ENCODE measurements around the gene CDC37L1.

CDC37L1 gene

DNA sequence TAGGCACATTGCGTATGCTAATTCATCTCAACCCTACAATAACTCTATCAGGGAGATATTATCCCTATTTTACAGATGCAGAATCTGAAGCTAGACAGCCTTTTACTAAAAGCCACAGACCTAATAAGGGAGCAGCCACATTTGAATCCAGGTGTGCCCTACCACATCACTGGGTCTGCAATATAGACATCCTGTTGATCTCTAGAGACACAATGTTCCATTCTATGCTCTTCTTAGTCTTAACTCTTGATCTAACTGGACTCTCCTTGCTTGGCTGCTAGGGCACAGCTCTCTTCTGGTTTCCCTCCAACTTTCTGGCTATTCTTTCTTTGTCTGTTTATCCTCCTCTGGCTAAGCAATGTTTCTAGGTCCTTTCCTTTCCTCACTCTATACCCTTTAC is 11.7 kb upstream of the CDC37L1 start:
- in situ Hi-C loops (cut with HindIII; ENCODE audit: low sequenced_read_pairs): no loop called here

DNA sequence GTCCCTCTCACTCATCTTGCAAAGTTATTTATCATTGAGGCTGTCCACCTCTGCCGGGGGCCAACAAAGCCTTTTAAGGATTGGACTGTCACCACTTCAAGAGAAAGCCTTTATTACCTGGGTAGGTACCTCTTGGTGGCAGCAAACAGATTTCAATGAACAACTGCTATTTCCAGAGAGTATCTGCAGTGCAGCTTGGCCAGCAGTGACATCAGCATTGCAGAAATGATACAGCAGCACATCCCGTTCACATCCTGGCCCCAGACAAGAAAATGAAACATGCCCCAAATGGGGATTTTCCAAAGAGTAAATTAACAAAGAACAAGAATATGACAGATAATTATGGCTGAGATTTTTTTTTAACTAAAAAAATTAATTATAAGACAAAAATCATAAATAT is 10.8 kb upstream of the CDC37L1 start:
- in situ Hi-C loops (cut with HindIII; ENCODE audit: low sequenced_read_pairs): no loop called here

DNA sequence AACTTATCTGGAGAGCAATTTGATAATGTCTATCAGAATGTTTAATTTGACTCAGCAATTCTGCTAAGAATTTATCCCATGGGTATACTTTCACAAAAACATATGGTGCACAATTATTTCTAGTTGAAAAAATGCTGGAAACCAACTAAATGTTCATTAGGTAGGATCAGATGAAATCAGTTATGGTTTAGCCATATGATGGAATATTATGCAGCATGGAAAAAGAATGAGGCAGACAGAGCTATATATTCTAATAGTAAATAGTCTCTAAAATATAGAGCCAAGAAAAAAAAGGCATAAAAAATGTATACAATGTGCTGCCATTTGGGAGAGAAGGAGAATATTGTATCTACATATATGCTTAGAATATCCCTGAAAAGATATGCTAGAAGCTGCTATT is 9.5 kb upstream of the CDC37L1 start:
- in situ Hi-C loops (cut with HindIII; ENCODE audit: low sequenced_read_pairs): no loop called here

DNA sequence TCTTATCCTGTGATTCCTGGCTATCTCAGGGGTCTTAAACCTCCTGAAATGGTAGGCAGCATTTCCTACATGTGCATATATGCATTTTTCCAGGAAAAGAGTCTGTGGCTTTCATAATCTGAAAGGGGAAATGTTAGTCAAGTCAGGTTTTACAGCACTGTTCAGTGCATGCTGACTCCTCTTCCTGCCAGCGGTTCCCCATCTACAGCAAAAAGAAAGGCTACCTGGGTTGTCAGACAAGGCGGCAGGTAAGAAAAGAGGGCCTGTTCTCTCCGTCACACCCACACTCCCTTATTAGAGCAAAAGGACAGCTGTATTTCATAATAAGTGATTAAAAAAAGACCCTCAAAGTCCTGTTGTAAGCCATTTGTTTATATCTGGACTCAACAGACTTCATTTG is 8.8 kb upstream of the CDC37L1 start:
- in situ Hi-C loops (cut with HindIII; ENCODE audit: low sequenced_read_pairs): no loop called here

DNA sequence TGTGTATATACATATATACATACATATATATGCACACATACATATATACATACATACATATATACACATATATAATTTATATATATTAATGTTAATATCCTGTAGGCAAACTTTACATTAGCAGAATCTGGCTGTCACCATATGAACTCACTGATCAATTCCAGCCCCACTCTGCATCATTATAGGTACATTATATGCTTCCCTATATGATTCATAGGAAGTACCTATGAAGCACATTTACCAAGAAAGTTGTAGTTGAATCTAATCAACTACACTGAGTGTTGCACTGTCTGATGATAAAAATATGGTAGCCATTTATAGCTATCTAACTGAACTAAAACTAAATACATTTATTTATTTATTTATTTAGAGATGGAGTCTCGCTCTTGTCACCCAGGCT is 7.6 kb upstream of the CDC37L1 start:
- in situ Hi-C loops (cut with HindIII; ENCODE audit: low sequenced_read_pairs): no loop called here

DNA sequence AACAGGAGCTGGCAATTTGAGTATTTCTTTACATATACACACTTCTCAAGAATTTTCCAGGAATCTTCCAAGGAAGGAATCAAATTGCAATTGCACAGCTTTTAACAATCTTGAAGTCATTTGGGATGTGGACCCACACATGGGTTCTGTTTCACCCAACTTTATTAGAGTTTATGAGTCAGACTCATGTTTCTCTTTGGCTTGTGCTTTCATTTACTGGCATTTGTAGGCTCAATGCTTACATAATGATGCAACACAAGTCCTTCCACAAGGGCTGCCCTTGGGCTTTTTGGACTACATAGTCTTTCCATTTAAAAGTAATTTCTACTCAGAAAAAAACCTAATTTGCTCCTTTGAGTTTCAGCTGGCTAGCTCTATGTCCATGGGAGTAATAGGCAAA is 4.6 kb upstream of the CDC37L1 start:
- in situ Hi-C loops (cut with HindIII; ENCODE audit: low sequenced_read_pairs): no loop called here

DNA sequence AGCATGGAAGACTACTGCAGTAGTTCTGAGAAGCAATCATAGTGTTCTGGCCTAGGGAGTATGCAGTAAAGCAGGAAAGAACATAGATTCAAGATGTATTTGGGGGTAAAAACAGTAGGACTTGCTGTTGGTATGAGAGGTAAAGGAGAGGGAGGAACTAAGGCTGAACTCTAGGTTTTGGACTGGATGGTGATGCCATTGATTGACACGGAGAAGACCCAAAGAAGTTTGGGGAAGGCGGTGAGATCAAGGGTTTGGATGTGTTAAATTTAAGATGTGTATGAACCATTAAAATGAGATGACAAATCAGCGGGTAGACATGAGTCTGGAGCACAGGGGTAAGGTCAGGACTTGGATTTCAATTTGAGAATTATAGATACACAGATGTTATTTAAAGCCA is 2.0 kb upstream of the CDC37L1 start:
- in situ Hi-C loops (cut with HindIII; ENCODE audit: low sequenced_read_pairs): no loop called here

DNA sequence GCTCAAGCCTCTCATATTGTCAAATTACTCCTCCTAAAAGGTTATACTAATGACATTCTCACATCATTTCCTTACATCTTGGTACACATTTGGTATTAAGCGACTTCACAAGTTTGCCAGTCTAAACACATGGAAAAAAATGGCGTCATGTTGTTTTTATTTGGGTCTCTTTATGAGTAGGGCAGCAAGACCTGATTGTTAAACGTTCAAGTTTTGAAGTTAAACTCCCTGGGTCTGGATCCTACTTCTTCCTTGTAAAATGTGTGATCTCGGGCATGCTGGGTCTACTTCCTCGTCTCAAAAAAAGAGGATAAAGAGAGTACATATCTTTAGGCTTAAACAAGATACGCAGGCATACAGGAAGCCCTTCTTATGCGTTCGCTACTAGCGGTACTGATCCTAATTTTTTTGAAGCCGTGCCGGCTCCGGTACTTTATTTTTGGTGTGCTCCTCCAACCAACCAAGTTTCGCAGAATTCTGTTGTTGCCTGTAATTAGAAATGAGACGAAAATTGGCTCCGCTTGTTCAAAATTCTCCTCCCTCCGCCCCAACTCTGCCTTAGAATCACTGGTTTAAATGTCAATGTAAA is 596 bp upstream of the CDC37L1 start:
- in situ Hi-C loops (cut with HindIII; ENCODE audit: low sequenced_read_pairs): no loop called here

DNA sequence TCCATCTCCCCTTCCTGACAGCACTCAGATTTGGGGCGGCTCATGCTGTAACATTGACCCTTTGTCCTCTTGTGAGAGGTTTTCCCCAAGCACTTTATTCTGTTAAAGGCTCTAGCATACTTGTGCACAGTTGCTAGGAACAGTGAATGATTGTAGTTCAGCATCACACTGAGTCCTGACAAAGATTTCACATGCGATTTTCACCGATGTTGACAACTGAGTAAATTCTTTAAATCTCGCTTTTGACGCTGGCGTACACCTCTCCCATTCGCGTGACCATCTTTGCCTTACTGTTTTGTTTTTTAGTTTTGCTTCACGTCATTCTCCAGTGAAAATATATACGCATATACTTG is 780 bp downstream of the CDC37L1 start:
- in situ Hi-C loops (cut with HindIII; ENCODE audit: low sequenced_read_pairs): loop anchor here (5.0 kb wide), 1 partner anchor 53 kb away; no protein-coding TSS in a partner anchor

DNA sequence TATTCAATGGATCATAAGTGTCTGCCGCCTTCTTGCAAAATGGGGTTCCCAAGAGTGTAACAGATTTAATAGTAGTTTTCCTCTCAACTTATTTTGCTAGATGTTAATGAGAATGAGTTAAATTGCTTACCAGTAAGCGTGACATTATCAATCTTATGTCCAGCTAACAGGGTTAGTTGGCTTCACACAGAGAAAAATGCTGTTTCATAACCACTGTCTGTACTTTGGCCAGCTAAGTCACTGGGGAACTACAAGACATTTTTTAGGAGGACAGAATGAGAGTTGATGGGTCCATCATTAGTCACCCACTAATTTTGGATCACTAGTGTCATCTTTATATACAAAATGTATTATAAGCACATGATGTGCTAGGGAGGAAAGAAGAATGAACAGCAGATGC is 1.4 kb downstream of the CDC37L1 start:
- in situ Hi-C loops (cut with HindIII; ENCODE audit: low sequenced_read_pairs): loop anchor here (5.0 kb wide), 1 partner anchor 53 kb away; no protein-coding TSS in a partner anchor

DNA sequence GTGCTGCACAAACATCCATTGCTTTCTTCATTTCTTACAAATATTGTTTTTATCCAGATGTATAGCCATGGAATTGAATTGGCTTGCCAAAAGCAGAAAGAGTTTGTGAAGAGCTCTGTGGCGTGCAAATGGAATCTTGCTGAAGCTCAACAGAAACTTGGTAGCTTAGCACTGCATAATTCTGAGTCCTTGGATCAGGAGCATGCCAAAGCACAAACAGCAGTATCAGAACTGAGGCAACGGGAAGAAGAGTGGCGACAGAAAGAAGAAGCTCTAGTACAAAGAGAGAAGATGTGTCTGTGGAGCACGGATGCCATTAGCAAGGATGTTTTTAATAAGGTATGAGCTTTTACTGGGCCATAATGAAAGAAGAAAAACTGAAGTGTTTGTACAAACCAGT is 5.5 kb downstream of the CDC37L1 start:
- in situ Hi-C loops (cut with HindIII; ENCODE audit: low sequenced_read_pairs): loop anchor here (5.0 kb wide), 1 partner anchor 58 kb away; no protein-coding TSS in a partner anchor

DNA sequence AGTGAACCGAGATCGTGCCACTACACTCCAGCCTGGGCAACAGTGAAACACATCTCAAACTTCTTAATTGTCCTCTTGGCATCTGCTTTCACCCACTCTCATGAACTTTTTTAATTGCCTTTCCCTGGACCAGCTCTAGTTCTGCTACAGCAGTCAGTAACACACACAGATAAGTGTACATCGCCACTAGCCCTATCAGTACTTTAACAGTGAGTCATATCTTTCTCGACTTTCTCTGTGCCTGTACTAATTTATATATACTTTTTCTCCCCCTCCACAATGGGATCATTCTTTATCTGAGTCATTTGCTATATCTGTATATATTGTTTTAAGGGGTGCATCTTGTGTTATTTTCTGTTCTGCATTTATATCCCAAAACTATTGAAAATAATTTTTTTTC is 6.7 kb downstream of the CDC37L1 start:
- in situ Hi-C loops (cut with HindIII; ENCODE audit: low sequenced_read_pairs): no loop called here

DNA sequence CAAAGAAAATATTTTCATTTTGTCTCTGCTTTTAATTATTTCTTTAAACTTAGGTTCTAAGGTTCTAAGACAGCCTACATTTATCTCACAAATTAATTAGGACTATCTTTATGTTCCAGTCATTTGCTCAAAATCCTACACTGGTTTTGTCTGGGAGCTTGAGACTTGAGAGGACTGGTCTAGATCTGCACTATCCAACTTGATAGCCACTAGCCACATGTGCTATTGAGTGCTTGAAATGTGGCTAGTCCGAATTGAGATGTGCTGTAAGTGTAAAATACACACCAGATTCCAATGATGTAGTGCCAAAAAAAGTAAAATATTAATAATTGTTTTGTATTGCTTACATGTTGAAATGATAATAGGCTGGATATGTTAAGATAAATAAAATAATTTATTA is 7.2 kb downstream of the CDC37L1 start:
- in situ Hi-C loops (cut with HindIII; ENCODE audit: low sequenced_read_pairs): no loop called here

DNA sequence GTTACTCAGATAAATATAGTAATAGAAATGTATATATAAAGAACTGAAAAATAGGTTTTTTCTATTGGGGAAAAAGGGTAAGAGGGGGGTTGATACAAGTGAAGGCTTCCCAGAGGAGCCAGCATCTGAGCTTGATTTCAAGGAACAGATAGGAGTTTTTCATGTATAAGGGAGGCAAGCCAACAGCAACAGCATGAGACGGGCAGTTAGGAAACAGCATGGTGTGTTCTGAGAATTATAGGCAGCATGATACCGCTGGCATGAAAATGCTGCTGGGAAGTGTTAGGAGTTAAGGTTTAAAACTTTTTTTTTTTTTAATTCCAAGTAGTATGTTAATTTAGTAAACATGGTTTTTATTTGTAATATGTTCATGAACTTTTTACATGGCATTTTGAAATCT is 9.7 kb downstream of the CDC37L1 start:
- in situ Hi-C loops (cut with HindIII; ENCODE audit: low sequenced_read_pairs): no loop called here

DNA sequence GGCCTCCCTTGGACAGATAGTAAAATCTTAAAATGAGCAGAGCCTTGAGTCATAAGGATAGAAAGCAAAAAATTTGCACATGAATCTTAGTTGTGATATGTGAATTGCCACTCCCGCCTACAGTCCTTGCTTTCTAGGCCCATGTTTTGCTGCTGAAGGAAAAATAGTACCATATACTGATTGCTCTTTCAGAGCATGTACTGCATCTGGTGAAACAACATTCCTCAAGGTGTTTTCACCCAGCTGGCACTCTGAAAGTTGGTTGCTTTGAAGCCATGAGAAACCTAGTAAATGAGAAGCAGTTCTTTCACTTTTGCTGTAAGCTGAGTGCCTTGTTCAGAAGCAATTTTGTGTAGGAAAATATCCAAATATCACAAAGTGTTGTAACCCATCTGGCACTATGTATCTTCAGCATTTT is 10.3 kb downstream of the CDC37L1 start:
- in situ Hi-C loops (cut with HindIII; ENCODE audit: low sequenced_read_pairs): no loop called here

DNA sequence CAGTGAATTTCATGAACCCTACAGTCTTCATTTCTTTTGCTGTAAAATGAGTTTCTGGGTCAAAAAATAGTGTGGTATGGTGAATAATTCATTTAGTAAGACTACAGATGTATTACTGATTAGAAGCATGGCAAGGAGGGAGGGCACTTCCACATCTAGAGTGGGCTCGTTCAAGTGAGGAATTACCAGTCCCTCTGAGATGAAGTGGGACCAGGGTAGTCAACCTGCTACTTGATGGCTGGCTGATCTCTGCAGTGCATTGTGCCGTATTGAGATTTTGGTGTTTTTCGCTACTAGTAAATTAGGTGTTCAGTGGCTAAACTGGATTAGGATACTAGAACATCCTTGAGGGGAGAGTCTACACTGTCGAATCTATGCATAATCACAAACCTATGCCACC is 10.8 kb downstream of the CDC37L1 start:
- in situ Hi-C loops (cut with HindIII; ENCODE audit: low sequenced_read_pairs): no loop called here

DNA sequence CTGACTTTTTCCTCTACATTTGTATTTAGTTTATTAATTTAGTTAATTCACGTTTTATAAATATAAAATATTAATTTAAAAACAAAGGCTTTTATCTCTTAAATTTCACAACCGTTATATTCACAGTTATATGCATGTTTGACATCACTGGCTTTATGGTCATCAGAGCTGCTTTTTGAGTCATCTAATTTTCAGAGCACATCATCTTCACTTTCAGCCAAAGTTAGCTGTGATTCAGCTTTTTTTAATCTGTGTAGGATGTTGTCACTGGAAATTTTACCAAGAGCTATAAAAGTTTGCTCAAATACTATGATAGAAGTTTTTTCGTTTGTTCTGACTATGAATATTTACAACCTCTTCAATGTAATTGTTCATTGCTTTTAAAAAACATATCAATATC is 12.4 kb downstream of the CDC37L1 start:
- in situ Hi-C loops (cut with HindIII; ENCODE audit: low sequenced_read_pairs): no loop called here

DNA sequence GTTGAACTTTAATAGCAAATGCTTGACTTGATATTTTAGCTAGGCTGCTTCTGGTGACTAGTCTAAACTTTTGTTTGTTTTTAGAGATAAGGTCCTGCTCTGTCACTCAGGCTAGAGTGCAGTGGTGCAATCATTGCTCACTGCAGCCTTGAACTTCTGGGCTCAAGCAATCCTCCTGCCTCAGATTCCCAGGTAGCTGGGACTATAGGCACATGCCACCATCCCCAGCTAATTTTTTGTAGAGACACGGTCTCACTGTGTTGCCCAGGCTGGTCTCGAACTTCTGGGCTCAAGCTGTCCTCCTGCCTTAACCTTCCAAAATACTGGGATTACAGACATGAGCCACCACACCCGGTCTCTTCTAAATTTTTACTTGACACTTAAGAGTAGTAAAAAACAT is 20.7 kb downstream of the CDC37L1 start:
- in situ Hi-C loops (cut with HindIII; ENCODE audit: low sequenced_read_pairs): no loop called here

DNA sequence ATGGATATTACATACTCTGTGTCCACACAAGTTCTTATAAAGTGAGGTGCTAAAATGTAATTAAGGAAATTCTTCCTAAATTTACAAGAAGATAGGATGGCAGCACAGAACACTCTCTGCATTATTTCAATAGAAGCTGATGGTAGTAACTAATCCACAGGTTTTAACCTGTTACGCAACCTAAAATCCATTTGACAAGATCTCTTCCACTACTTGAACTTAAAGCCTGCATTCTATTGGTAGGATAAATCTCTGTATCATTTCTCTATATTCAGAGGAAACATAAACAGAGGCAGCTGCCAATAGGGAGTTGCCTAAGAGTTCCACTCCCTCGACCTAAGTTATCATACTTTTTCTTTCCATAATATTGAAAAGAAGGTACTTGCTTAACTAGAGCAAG is 21.6 kb downstream of the CDC37L1 start:
- in situ Hi-C loops (cut with HindIII; ENCODE audit: low sequenced_read_pairs): no loop called here

DNA sequence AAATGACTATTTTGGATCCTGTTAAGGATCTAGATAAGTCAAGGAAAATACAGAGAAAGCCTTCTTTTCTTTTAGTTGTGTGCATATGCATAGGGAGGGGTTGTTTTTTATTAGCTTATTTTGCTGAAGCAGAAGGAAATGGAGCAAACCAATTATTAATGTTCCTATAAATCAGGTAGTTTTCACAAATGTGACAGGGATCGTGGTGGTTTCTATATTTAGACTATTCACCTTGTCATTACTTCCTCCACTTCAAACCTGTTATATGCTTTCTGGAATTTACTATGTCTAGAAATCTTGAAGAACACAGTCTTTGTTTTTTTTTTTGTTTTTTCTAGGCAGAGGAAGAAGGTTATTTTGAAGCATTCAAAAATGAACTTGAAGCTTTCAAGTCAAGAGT is 22.2 kb downstream of the CDC37L1 start:
- in situ Hi-C loops (cut with HindIII; ENCODE audit: low sequenced_read_pairs): no loop called here

DNA sequence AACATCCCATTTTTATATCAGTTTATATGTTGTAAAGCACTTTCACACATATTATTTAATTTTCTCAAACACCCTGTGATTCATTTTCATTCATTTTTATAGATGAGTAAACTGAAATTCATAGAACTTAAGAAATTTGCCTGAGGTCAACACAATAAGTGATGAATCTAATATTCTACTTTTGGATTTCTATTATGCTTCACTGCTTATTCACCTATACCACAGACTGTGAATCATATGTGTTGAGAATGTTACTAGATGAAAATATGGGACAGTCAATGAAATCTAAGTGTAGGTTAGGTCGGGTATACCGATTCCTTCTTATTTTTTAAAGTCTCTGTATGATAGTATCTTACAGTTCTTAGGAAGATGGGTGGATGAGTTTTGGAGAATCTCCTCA is 24.8 kb downstream of the CDC37L1 start:
- in situ Hi-C loops (cut with HindIII; ENCODE audit: low sequenced_read_pairs): no loop called here

DNA sequence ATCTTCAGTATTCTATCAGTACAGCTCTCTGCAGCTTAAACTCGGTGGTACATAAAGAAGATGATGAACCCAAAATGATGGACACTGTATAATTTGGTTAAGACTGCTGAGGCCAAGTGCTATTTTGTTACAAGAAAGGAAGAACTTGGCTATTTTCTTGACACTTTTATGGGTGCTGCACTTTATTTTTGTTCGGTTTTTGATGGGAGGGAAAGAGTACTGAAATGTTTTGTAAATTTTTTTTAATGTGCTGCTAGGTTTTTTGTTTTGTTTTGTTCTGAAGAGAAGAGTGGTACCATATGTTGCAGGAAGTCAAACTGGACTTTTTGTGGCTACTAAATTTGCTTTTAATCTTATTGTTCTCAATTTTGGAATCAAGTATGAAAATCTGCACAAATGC is 26.7 kb downstream of the CDC37L1 start:
- in situ Hi-C loops (cut with HindIII; ENCODE audit: low sequenced_read_pairs): loop anchor here (5.0 kb wide), 1 partner anchor 89 kb away; no protein-coding TSS in a partner anchor

DNA sequence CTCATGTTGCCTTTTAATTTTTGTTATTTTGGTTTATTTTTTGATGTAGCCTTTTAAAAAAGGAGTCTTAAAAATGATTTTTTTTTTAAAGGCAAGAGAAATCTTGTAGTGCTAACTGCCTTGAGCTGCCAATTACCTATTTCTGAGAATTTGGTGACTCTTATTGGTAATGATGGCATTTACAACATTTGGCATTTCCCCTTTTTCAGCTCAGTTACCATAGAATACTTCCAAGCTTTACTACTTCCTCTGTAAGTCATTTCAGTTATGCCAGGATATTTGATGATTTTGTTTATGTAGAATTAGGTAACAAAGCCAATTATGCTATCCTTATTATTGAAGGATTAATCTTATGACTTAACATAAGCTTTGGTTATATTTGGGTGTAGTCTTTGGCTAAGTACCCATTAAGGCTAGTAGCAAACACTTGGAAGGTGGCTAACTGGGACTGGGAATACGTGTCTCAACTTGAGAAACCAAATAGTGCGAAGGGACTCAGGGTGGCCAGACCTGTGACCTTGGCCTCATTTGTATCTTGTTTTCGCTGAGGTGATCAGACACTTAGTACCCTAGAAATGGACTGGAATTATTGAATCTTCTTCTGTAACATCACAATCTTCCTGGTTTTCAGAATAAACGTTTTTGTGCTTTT is 27.7 kb downstream of the CDC37L1 start:
- in situ Hi-C loops (cut with HindIII; ENCODE audit: low sequenced_read_pairs): loop anchor here (5.0 kb wide), 1 partner anchor 90 kb away; no protein-coding TSS in a partner anchor
